GM23338 (cell line): ENCODE measurements around the gene NCR3LG1. TPM values are rescaled to one million over a fixed set of nuclear protein-coding genes. Genes with fewer than 3 reads are reported as not detected.

Source experiments
- ATAC-seq: fragments of 200-7000 bp; cut with Tn5 transposase; 3 replicates; pipeline ENCODE4 v1.9.1; 2020
- DNase-seq: peaks from one replicate; pipeline ENCODE4 v3.0.0-alpha.2; 2015; ENCODE audit warnings: low spot score
- H2AFZ ChIP-seq: fragments of 200-600 bp; sonication (generic); 2 replicates; pipeline ENCODE4 v1.8.0; 2016; ENCODE audit warnings: antibody characterized with exemption, mild to moderate bottlenecking, moderate library complexity
- H3F3A ChIP-seq: fragments of 200-600 bp; sonication (generic); replicated peaks from 2 replicates; pipeline ENCODE4 v1.8.0; 2017; ENCODE audit warnings: antibody characterized with exemption, mixed run types, low read depth
- H3K27ac ChIP-seq: fragments of 200-600 bp; sonication (generic); 2 replicates; pipeline ENCODE4 v1.6.1; 2016; ENCODE audit warnings: low read depth
- H3K27me3 ChIP-seq: fragments of 200-600 bp; sonication (generic); 2 replicates; pipeline ENCODE4 v1.8.0; 2016; ENCODE audit warnings: mild to moderate bottlenecking, mixed run types, moderate library complexity; ENCODE audit not compliant: insufficient read depth
- H3K36me3 ChIP-seq: fragments of 200-600 bp; sonication (generic); 2 replicates; pipeline ENCODE4 v1.8.0; 2016; ENCODE audit warnings: mild to moderate bottlenecking; ENCODE audit not compliant: insufficient read depth
- H3K4me1 ChIP-seq: fragments of 200-600 bp; sonication (generic); 2 replicates; pipeline ENCODE4 v1.8.0; 2016; ENCODE audit warnings: mild to moderate bottlenecking, moderate library complexity; ENCODE audit not compliant: insufficient read depth
- H3K4me2 ChIP-seq: fragments of 200-600 bp; sonication (generic); 2 replicates; pipeline ENCODE4 v1.7.1; 2017; ENCODE audit warnings: mixed run types
- H3K4me3 ChIP-seq: fragments of 200-600 bp; sonication (generic); 2 replicates; pipeline ENCODE4 v1.6.1; 2016; ENCODE audit warnings: mixed run types
- H3K79me2 ChIP-seq: fragments of 200-600 bp; sonication (generic); replicated peaks from 2 replicates; pipeline ENCODE4 v1.8.0; 2017; ENCODE audit warnings: mild to moderate bottlenecking; ENCODE audit not compliant: insufficient read depth
- H3K9me2 ChIP-seq: fragments of 200-600 bp; sonication (generic); 2 replicates; pipeline ENCODE4 v1.8.0; 2017; ENCODE audit not compliant: insufficient read depth
- H4K20me1 ChIP-seq: fragments of 200-600 bp; sonication (generic); replicated peaks from 2 replicates; pipeline ENCODE4 v1.8.0; 2017; ENCODE audit warnings: mild to moderate bottlenecking; ENCODE audit not compliant: insufficient read depth
- H3K27ac Mint-ChIP-seq: 2 replicates; pipeline ENCODE4 v1.8.0; 2020; ENCODE audit warnings: inconsistent platforms, mild to moderate bottlenecking, moderate library complexity, mixed read lengths
- H3K27me3 Mint-ChIP-seq: 3 replicates; pipeline ENCODE4 v1.8.0; 2022; ENCODE audit warnings: low read depth, mild to moderate bottlenecking, moderate library complexity, mixed read lengths, inconsistent platforms; ENCODE audit not compliant: insufficient read depth, poor library complexity
- H3K36me3 Mint-ChIP-seq: 3 replicates; pipeline ENCODE4 v1.8.0; 2021; ENCODE audit warnings: low read depth, mild to moderate bottlenecking, inconsistent platforms, moderate library complexity, mixed read lengths
- H3K4me1 Mint-ChIP-seq: 3 replicates; pipeline ENCODE4 v1.8.0; 2020; ENCODE audit warnings: mild to moderate bottlenecking, inconsistent platforms, mixed read lengths
- H3K4me3 Mint-ChIP-seq: 3 replicates; pipeline ENCODE4 v1.8.0; 2021; ENCODE audit warnings: moderate library complexity, mild to moderate bottlenecking, inconsistent platforms, mixed read lengths
- H3K9me3 Mint-ChIP-seq: 3 replicates; pipeline ENCODE4 v1.8.0; 2020; ENCODE audit warnings: moderate library complexity, mild to moderate bottlenecking, inconsistent platforms, mixed read lengths
- CREB1 ChIP-seq: fragments of 250-450 bp; sonication (Bioruptor Pico); IDR thresholded peaks from 2 replicates; pipeline ENCODE4 v1.5.0; 2020; ENCODE audit warnings: low read depth, mild to moderate bottlenecking, moderate library complexity
- CTCF ChIP-seq, 2 experiments: fragments of 200-600 bp in 1 of 2; sonication (generic) in 1 of 2; conservative IDR thresholded peaks; 2 replicates each; pipeline versions ENCODE4 v1.5.1 to v1.6.1; 2016 to 2017; ENCODE audit warnings: antibody characterized with exemption in 2 of 2, low read depth in 2 of 2, mild to moderate bottlenecking in 2 of 2, moderate library complexity in 1 of 2
- ETS1 ChIP-seq: IDR thresholded peaks from 2 replicates; pipeline ENCODE4 v1.6.1; 2016; ENCODE audit warnings: antibody characterized with exemption
- EZH2 ChIP-seq: fragments of 200-600 bp; sonication (generic); IDR thresholded peaks from one replicate; pipeline ENCODE4 v1.8.0; 2017; ENCODE audit warnings: antibody characterized with exemption, mild to moderate bottlenecking, low read depth; ENCODE audit not compliant: unreplicated experiment
- EZH2phosphoT487 ChIP-seq: fragments of 200-600 bp; sonication (generic); IDR thresholded peaks from one replicate; pipeline ENCODE4 v1.8.1; 2018; ENCODE audit warnings: antibody characterized with exemption; ENCODE audit not compliant: unreplicated experiment
- JUNB ChIP-seq: IDR thresholded peaks from one replicate; pipeline ENCODE4 v1.6.1; 2016; ENCODE audit warnings: antibody characterized with exemption; ENCODE audit not compliant: unreplicated experiment
- NANOG ChIP-seq: IDR thresholded peaks from 2 replicates; pipeline ENCODE4 v1.6.1; 2016; ENCODE audit warnings: antibody characterized with exemption, borderline replicate concordance
- POLR2AphosphoS5 ChIP-seq: IDR thresholded peaks from 2 replicates; pipeline ENCODE4 v1.6.1; 2016; ENCODE audit warnings: antibody characterized with exemption, low read depth
- REST ChIP-seq: IDR thresholded peaks from one replicate; pipeline ENCODE4 v1.6.1; 2018; ENCODE audit warnings: antibody characterized with exemption; ENCODE audit not compliant: unreplicated experiment
- STAT1 ChIP-seq: IDR thresholded peaks from one replicate; pipeline ENCODE4 v1.6.1; 2016; ENCODE audit warnings: antibody characterized with exemption; ENCODE audit not compliant: unreplicated experiment
- ZNF114 ChIP-seq: fragments of 250-450 bp; sonication (Bioruptor Pico); IDR thresholded peaks from 2 replicates; pipeline ENCODE4 v1.5.0; 2020; ENCODE audit warnings: mild to moderate bottlenecking, moderate library complexity
- ZNF331 ChIP-seq: fragments of 250-450 bp; sonication (Bioruptor Pico); IDR thresholded peaks from 2 replicates; pipeline ENCODE4 v1.5.0; 2020; ENCODE audit warnings: low read depth, mild to moderate bottlenecking, moderate library complexity
- polyA plus RNA-seq: library from polyadenylated mRNA; unstranded; fragments of >200 nt; fragmentation: Nextera tagmentation; extraction: Ambion mirVana; gene quantifications from 2 replicates; pipeline ENCODE4 v1.2.1, GENCODE V29; 2016
- total RNA-seq: library from RNA; depleted of rRNA; stranded (reverse); fragments of >200 nt; shearing (Covaris generic); gene quantifications from 2 replicates; pipeline ENCODE4 v1.2.3, GENCODE V29; 2014

Gene NCR3LG1
- total and polyA plus RNA-seq, 2 experiments from 2014 or later = 0.15 to 1.9 TPM

- no peak for ATAC-seq
- no peak overlapping the region for H3K4me3 Mint-ChIP-seq
- no peaks in the 10 kb centered on the region for H3K27me3 ChIP-seq
- H3K27ac ChIP-seq = no peak overlapping the region
- H3K36me3 Mint-ChIP-seq = no peaks in the 10 kb centered on the region
- no peaks in the 10 kb centered on the region for H3K36me3 ChIP-seq
- H3K27me3 Mint-ChIP-seq = peaks cover 12% of the 10 kb centered on the region
- no peak overlapping the region for H3K4me3 ChIP-seq
- H3K9me3 Mint-ChIP-seq = no peaks in the 10 kb centered on the region
- no peak for TF ChIP-seq ETS1
- TF ChIP-seq POLR2AphosphoS5 = no peak
- TF ChIP-seq ZNF114 = no peak
- TF ChIP-seq EZH2phosphoT487 = no peak
- TF ChIP-seq JUNB = no peak
- TF ChIP-seq ZNF331 (CRISPR knock-in tag) = no peak
- no peak for TF ChIP-seq CTCF (conservative IDR thresholded peaks at IDR 0.05; ENCODE audit: low read depth in 2 of 2)
- TF ChIP-seq CREB1 (CRISPR knock-in tag) = no peak
- H4K20me1 ChIP-seq = no peaks in the 10 kb centered on the region
- no peak overlapping the region for H3K4me2 ChIP-seq
- no peaks in the 10 kb centered on the region for H3K4me1 ChIP-seq
- H3K79me2 ChIP-seq = no peaks in the 10 kb centered on the region
- peaks cover 2% of the 10 kb centered on the region; the same call in 1 of the 3 replicates for H3K4me1 Mint-ChIP-seq
- no peak overlapping the region for H3K27ac Mint-ChIP-seq
- no peaks in the 10 kb centered on the region for H3K9me2 ChIP-seq
- H2AFZ ChIP-seq = no peak overlapping the region
- no peaks in the 10 kb centered on the region for H3F3A ChIP-seq
- DNase-seq = no peak
Measured at GRCh38 chr11:17395554-17395961, 44.0 kb downstream of the NCR3LG1 start.

GRCh38 chr11:17395978-17396377 lies 44.4 kb downstream of the NCR3LG1 start:
- H3K4me2 ChIP-seq = no peak overlapping the region
- H3K4me1 ChIP-seq = no peaks in the 10 kb centered on the region
- Mint-ChIP-seq H3K27ac (no peak overlapping the region), H3K9me3 (no peaks in the 10 kb centered on the region), H3K4me3 (no peak overlapping the region; the same call in 2 of the 3 replicates), H3K36me3 (no peaks in the 10 kb centered on the region), H3K4me1 (peaks cover 2% of the 10 kb centered on the region; the same call in 1 of the 3 replicates), H3K27me3 (peaks cover 9% of the 10 kb centered on the region)
- no peaks in the 10 kb centered on the region for H3F3A ChIP-seq
- DNase-seq = no peak
- H2AFZ ChIP-seq = no peak overlapping the region
- no peak overlapping the region for H3K4me3 ChIP-seq
- no peaks in the 10 kb centered on the region for H3K36me3 ChIP-seq
- H3K27ac ChIP-seq = no peak overlapping the region
- no peaks in the 10 kb centered on the region for H3K27me3 ChIP-seq
- ATAC-seq = no peak
- H3K9me2 ChIP-seq = no peaks in the 10 kb centered on the region
- H3K79me2 ChIP-seq = no peaks in the 10 kb centered on the region
- no peaks in the 10 kb centered on the region for H4K20me1 ChIP-seq
- TF ChIP-seq REST (no peak), STAT1 (no peak), ZNF114 (no peak), EZH2phosphoT487 (no peak), NANOG (no peak), CREB1 (CRISPR knock-in tag) (no peak), POLR2AphosphoS5 (no peak), ZNF331 (CRISPR knock-in tag) (no peak), JUNB (no peak), CTCF (conservative IDR thresholded peaks at IDR 0.05; ENCODE audit: low read depth in 2 of 2) (no peak), EZH2 (no peak)
